Stimulated activated CD8-positive, alpha-beta memory T cell treated with anti-CD3 and anti-CD28 coated beads, Interleukin-12 subunit alpha, Interleukin-12 subunit beta, amount 100 ng/mL, for 24 hours (primary cell): Measurements from ENCODE around the gene SPATA31D4.

Source experiments
- DNase-seq: peaks from one replicate; pipeline ENCODE4 v3.0.0-alpha.2; 2020; ENCODE audit errors: extremely low read depth

SPATA31D4 gene

GRCh38 chr9:81964218-81965171, 36.3 kb downstream of the SPATA31D4 start:
- no peak for DNase-seq

- no peak for DNase-seq
These were observed 39.8 kb downstream of the SPATA31D4 start for GRCh38 chr9:81968026-81968425.

GRCh38 chr9:81969971-81970370, 41.7 kb downstream of the SPATA31D4 start:
- no peak for DNase-seq

- no peak for DNase-seq
These were observed 43.5 kb downstream of the SPATA31D4 start for GRCh38 chr9:81971727-81972126.

- no peak for DNase-seq
These were observed 46.5 kb downstream of the SPATA31D4 start for GRCh38 chr9:81974764-81975163.

- no peak for DNase-seq
These were observed 48.1 kb downstream of the SPATA31D4 start for GRCh38 chr9:81976351-81976750.

GRCh38 chr9:81979196-81979595, 51.0 kb downstream of the SPATA31D4 start:
- DNase-seq, result no peak

GRCh38 chr9:81980568-81980967, 52.3 kb downstream of the SPATA31D4 start:
- DNase-seq, result no peak

- DNase-seq, result no peak
These were observed 53.7 kb downstream of the SPATA31D4 start for GRCh38 chr9:81981883-81982282.
